ENCODE data around the gene COX4I2.

Gene COX4I2

DNA sequence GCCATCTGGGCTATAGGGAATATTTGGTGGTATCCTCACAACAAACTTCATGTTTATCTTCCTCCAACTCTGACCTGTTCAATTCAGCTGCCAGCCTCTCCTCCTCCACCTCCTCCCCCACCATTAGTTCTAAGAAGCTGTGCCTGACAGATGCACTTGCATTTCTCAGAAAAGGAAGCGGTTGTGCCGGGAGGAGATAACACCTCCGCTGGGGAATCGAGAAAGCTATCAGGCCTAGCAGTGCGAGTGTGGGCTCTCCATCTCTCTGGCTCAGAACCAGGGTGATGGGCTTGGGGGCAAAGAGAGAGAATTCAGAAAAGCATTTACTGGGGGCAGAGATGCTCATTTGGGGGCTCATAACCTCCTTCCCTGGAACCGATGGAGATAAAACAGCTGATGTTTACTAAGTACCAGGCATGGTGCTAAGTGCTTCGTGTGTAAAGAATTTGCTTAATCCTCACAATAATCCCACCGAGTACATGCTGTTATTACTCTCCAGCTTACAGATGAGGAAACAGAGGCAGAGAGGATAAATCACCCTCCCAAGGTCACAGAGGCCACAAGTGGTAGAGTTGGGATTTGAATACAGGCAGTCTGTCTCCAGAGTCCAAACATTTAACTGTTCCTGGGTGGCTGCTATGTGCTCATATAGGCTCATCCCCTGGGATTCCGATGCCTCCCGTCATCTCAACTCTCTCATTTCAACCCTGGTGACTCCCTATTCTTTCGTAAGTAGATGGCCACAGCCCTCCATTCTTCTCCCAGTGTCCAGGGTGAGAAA, 38.3 kb downstream of the COX4I2 start:
- DNase-seq (ENCODE audit: low read depth, low spot score) = no peak

DNA sequence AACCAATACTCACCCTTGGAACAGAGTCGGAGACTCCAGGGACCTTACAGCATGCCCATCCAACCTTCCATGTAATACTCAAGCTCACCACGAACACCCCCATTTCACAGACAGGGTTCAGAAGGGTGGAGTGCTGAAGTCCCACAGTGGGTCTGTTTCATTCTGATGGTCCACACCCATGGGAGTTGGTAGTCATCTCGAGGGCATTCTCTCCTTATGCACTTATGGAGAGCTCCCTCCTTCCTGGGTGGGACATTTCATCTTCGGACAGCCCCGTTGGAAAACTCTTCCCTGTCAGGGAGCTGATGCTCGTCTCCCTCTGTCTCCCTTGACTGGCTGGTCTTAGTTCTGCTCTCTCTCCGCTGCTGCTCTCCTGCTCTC, 38.9 kb downstream of the COX4I2 start:
- DNase-seq (ENCODE audit: low read depth, low spot score) = no peak

DNA sequence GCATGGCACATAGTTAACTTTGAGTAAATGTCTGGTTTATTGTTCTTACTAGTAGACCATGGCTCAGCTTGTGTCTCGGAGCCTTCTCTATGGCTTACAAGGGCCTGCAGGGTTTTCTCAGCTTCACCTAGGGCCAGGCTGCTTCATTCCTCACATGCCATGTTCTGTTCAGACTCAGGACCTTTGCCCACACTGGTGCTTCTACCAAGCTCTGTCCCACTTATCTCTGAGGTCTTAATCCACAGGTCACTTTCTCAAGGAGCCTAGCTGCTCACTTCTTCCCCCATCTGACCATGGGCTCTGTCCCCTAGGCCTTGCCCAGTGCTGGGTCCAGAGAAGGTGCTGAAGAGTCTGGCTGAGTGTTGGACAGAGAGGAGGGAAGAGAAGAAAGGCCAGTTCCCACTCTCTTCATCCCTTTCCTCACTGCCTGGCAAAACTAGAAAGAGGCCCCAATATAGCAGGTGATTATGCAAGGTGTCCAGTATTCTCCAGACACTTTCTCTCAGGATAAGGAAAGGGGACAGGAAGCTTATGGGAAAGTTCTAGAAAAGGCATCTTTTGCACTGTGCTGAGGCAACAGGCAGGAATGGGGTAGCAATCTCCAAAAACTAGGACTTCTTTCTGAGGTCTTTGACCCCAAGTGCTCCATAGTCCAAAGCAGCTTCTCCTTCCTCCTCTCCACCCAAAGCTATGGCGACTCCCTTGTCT, 40.0 kb downstream of the COX4I2 start:
- DNase-seq (ENCODE audit: low read depth, low spot score) = no peak

DNA sequence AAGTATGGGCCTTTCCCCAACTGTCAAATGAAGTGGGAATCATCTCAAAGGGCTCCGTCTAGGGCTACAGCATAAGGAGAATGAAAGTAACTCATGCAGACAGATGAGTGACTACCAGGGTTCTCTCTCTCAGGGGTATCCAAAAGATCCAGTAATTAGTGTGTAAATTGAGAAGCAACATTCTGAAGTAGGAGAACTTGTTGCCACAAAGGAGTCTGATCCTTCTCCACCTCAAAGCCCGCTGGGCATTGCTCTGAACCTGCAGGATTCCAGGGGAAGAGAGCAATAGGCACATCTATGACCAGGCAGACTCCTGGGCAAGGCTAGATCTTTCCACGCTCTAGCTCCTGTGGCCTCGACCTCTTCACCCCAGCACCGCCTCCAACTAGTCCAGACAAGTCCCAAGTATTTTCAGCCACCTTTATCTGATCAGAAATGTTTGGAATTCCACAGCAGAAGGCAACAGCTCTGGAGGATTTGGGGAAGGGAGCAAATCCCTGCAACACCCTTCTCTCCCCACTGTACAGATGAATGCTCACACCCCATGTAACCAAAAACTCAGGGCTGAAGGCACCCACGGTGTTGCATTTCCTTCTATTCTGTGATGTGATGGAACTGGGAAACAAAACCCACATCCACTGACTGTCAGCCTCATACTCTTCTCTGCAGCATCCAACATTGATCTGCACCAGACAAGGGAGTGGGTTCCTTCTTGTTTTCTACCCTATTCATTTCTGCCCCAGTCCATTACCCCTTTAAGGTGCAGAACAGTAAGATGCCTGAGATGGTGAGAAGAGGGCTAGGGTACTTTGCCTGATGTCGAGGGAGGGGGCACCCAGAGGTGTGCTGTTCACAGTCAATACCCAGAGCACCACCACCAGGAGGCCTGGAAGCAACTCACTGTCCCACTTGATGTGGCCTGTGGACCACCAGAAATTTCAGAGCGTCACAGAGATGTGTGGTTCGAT, 41.0 kb downstream of the COX4I2 start:
- DNase-seq (ENCODE audit: low read depth, low spot score) = no peak

DNA sequence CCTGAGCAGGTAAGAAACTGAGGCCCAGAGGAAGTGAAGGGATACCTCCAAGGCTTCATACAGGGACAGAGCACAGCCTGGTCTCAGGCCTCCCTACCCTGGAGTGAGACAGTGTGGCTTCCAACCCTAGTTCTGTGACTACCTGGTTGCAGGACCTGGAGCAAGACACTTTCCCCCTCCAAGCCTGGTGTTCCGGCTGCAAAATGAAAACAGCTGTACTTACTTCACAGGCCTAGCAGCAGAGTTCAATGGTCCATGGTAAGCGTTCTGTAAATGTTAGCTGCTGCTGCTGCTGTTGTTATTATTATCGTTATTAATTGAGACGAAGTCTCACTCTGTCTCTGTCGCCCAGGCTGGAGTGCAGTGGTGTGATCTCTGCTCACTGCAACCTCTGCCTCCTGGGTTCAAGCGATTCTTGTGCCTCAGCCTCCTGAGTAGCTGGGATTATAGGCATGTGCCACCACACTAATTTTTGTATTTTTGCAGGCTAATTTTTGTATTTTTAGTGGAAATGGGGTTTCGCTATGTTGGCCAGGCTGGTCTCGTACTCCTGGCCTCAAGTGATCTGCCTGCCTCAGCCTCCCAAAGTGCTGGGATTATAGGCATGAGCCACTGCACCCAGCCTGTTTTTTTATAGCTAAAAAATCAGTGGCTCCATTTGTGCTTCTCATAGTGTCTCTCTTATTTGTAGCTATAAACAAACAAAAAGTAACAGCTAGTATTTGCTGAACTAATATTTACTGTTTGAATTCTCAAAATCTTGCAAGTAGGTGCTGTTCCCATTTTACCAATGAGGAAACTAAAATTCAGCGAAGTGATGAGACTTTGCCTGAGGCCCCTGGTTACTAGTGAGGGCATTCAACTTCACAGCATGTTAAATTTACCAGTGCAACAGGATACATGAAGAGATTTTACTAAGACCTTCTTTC, 41.9 kb downstream of the COX4I2 start:
- DNase-seq (ENCODE audit: low read depth, low spot score) = no peak

DNA sequence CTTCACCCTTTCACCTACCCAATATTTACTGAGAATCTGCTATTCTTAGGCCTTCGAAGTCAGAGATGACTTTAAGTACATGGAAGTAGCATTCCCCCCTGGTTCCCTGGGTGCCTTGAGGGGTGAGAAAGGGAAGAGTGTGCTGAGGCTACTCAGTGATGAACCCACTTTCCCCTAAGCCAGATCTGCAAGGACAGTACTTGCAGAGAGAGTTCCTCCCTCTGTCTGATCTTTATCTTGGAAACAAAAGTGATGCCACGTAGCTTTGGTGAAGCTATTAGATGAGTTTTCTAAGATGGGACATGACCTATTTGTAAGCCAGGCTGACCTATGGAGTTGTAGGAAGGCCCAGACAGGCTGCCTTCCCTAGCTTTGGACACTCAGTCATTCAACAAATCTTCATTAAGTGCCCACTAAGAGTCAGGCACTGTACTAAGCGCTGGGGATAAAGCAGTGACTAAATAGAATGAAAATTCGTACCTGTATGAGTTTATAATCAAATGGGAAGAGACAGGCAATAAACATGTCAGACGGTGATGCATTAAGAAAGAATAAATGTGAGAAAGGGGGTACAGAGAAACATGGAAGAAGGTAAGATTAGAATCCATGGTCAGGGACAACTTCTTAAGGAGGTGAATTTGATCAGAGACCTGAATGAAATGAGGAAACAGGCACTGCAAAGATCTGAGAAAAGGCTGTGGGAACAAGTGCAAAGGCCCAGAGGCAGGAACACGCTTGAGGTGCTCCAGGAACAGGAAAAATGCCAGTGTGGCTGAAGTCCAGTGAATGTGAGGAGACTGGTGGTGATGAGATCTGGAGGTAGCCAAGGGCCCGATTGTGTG, 42.8 kb downstream of the COX4I2 start:
- DNase-seq (ENCODE audit: low read depth, low spot score) = no peak

DNA sequence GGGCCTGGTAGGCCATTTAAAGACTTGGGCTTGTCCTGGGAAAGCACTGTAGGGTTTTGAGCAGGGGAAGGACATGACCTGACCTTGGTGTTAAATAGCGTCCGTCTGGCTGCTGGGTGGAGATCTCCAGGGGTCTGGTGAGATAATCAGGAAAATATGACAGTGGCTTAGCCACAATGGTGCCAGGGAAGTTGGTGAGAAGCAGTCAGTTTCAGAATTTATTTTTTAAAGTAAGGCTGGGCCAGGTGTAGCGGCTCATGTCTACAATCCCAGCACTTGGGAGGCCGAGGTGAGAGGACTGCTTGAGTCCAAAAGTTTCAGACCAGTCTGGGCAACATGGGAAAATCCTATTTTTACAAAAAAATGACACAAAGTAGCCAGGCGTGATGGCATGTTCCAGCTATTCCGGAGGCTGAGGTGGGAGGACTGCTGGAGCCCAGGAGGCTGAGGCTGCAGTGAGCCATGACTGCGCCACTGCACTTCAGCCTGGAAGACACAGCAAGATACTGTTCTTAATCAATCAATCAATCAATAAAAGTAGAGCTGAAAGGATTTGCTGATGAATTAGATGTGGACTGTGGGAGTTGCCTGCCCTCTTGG, 43.5 kb downstream of the COX4I2 start:
- no peak for DNase-seq (ENCODE audit: low read depth, low spot score)

DNA sequence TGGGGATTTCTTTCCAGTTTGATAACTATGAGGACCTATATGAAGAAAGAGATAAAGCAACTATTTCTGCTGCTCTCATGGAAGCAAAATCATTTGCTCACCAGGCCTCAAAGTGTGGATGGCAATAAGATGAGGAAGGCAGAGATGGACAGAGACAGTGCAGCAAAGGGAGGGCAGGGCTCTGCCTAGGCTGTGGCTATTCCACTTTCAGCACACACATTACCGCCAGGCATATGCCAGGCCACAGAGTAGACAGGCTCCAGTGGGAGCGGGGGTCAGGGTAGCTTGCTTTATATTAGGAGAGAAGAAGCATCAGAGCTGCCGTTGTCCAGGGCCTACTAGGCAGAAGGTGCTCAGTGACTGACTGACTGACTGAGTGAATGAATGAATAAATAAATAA, 44.1 kb downstream of the COX4I2 start:
- DNase-seq (ENCODE audit: low read depth, low spot score) = no peak

DNA sequence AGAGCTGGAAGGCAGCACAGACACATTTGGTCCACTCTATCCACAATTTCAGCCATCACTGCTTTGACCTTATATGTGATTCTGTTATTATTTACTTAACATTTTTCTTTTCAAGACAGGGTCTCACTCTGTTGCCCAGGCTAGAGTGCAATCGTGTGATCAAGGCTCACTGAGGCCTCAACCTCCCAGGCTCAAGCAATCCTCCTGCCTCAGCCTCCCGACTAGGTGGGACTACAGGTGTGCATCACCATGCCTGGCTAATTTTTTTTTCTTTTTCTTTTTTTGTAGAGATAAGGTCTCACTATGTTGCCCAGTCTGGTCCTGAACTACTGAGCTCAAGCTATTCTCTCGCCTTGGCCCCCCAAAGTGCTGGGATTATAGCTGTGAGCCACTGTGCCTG, 44.6 kb downstream of the COX4I2 start:
- no peak for DNase-seq (ENCODE audit: low read depth, low spot score)

DNA sequence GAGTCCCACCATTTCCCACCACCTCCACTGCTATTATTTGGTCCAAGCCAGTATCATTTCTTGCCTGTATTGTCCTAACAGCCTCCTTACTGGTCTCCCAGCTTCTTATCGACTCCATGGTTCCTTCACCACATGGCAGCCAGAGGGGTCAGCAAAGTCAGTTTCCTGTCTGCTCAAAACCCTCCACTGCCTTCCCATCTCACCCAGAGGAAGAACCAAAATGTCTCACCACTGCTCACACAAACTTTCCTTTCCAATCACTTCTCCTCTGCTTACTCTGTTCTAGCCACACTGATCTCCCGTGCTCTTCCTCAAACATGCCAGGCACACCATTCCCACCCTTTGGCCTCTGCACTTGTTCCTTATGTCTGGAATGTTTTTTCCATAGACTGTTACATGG, 45.2 kb downstream of the COX4I2 start:
- DNase-seq (ENCODE audit: low read depth, low spot score) = no peak

DNA sequence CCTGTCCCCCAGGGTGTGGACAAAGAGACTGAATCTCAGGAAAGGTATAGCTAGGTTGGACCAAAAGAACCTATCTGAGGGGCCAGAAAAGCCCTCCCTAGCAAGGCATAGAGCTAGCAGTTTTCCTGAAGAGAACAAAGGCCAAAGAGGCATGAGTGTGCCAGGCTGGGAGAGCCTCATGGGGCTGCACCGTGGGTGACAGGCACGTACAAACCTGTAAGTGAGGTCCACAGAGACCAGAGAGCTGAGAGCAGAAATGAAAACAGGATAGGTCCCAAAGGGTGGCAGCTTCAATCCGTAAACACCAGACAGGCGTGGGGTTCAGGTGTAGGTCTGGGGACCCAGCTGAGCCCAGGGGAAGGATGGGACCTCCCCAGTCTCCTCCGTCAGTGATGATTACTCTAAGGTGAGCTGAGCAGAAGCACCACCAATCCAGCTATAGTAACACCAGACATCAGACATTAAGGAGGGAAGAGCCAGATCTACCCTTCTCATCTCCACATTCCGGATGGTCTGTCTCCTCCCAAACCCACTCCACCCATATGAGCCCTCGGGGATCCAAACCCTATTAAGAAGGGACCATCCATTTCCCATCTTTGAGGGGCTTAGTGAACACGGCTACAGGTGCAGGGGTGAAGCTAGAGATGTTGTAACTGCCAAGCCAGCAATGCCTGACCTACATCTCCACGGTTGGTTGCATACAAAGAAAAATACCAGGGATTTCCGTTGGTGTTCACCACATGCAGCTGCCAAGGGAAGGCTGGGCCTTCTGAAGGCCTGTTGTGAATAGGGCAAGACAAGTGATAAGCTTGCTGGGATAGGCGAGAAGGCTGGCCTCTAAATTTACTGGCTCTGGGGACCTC, 46.7 kb downstream of the COX4I2 start:
- DNase-seq (ENCODE audit: low read depth, low spot score) = no peak

DNA sequence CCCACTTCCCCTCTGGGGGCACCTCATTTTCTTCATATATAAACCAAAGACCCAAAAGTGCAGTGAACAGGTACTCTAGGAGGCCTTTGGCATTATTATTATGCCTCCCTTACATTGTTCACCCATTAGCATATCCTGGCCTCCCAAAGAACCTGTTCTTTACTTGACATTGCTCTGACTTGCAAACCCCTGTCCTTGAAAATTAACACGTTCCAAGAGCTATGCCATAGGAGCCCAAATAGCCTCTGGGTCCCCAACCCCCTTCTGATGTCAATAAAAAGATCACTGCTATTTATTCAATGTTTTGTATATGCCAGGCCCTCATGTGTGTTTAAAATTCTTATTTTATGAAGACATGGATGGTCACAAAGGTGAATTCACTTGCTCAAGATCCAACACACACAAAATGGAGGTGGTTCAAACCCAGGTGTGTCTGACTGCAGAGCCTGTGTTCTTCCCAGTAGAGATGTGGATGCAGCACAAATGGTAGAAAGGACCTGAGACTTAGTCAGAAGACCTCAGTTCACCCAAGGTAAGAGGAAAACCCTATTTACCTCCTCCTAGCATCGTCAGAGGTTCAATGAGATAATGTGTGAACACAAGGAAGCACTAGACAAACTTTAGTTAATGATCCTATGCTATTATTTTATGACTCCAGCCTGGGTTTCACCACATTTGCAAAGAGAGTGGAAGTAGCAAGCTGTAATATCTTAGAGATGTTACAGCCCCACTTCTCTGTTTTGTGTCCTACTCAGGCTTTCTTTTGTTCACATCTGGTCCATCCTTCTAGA, 48.3 kb downstream of the COX4I2 start:
- no peak for DNase-seq (ENCODE audit: low read depth, low spot score)

DNA sequence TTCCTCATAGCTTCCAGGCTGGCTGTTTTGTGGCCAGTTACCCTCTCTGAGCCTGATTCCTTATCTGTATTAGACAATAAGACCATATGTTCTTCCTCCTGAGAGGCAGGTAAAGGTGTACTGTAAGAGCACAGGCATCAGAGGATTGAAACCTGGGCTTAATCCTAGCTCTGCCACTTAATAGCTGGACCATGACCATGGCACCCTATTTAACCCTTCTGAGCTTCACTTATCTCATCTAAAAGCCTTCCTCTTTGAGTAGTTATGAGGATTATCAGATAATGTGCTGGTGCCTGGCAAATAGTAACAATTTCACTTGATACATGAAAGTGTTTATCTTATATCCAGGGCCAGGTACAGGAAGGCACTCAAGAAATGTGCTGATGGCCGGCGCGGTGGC, 50.1 kb downstream of the COX4I2 start:
- DNase-seq (ENCODE audit: low read depth, low spot score) = no peak

DNA sequence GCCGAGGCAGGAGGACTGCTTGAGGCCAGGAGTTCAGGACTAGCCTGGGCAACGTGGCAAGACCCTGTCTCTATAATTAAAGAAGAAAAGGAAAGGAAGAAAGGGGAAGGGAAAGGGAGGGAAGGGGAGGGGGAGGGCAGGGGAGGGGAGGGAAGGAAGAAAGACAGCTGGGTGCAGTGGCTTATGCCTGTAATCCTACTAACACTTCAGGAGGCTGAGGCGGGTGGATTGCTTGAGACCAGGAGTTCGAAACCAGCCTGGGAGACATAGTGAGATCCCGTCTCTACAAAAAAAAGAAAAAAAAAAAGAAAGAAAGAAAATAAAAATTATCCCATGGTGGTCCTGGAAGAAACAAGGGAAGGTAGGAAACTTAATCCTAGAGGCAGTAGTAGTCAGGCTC, 51.4 kb downstream of the COX4I2 start:
- no peak for DNase-seq (ENCODE audit: low read depth, low spot score)

DNA sequence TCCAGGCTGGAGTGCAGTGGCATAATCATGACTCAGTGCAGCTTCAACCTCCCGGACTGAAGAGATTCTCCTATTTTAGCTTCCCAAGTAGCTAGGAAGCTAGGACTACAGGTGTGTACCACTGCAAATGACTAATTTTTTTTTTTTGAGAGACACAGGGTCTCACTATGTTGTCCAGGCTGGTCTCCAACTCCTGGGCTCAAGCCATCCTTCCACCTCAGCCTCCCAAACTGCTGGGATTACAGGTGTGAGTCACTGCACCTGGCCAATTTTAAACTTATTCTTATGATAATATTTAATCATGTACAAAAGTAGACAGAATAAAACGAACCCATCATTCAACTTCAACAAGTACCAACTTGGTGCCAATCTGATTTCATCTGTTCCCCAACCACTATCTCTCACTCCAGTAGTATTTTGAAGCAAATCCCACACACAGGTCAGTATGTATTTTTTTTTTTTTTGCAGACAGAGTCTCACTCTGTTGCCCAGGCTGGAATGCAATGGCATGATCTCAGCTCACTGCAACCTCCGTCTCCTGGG, 52.5 kb downstream of the COX4I2 start:
- DNase-seq (ENCODE audit: low read depth, low spot score) = no peak

DNA sequence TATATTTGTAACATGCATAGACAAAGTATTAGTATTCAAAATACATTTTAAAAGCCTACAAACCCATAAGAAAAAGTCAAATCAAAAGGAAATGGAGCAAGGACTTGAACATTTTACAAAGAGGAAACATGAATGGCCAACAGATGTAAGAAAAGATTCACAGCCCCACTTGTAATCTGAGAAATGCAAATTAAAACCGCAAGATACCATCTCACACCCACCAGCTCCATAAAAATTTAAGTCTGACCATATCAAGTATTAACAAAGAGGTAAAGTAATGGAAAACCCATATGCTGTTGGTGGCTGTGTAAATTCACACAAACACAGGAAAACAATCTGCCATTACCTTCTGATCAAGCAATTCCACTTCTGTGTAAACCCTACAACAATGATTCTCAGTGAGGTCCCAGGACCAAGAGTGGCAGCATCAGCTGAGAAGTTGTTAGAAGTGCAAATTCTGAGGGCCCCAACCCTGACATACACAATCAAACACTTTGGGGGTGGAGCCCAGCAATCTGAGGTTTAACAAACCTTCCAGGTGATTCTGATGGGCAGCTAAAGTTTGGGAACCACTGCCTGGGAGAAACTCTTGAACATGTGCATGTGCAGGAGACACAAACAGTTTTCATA, 54.0 kb downstream of the COX4I2 start:
- DNase-seq (ENCODE audit: low read depth, low spot score) = no peak

DNA sequence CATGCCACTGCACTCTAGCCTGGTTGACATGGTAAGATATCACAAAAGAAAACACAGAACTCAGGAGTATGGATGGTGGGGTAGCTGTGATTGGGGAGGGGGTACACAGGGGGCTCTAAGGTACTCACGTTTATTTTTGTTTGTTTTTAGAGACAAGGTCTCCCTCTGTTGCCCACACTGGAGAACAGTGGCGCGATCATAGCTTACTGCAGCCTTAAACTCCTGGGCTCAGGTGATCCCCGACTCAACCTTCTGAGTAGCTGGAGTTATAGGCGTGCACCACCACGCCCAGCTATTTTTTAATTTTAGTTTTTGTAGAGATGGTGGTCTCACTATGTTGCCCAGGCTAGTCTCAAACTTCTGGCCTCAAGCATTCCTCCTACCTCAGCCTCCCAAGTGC, 55.7 kb downstream of the COX4I2 start:
- no peak for DNase-seq (ENCODE audit: low read depth, low spot score)

Data from brain pericyte (primary cell).